Calu3 (cell line): Measurements from ENCODE around the gene SECISBP2. TPM values are rescaled to one million over a fixed set of nuclear protein-coding genes. Genes with fewer than 3 reads are reported as not detected.

Experiments used
- BruUV-seq: library from RNA; stranded (reverse); fragments of 400-500 nt; replicated peaks from 2 replicates; lab custom pipeline; 2021; lab: Mats Ljungman, UMichigan
- CTCF ChIA-PET: fragments of 300-600 bp; sonication (Branson Sonifier 250); formaldehyde crosslinking; loops from one replicate; lab custom pipeline; 2022; ENCODE audit warnings: antibody characterized with exemption; lab: Charles Lee
- DNase-seq: peaks from one replicate; pipeline ENCODE4 v3.0.0; 2022
- H3K27ac Mint-ChIP-seq: one replicate; pipeline ENCODE4 v1.8.0; 2022; ENCODE audit warnings: mixed read lengths; ENCODE audit not compliant: unreplicated experiment
- H3K27me3 Mint-ChIP-seq: one replicate; pipeline ENCODE4 v1.8.0; 2022; ENCODE audit warnings: mixed read lengths; ENCODE audit not compliant: unreplicated experiment
- H3K36me3 Mint-ChIP-seq: one replicate; pipeline ENCODE4 v1.8.0; 2022; ENCODE audit warnings: mild to moderate bottlenecking, moderate library complexity, mixed read lengths; ENCODE audit not compliant: insufficient read depth, unreplicated experiment
- H3K4me1 Mint-ChIP-seq: one replicate; pipeline ENCODE4 v1.8.0; 2022; ENCODE audit warnings: mild to moderate bottlenecking, low read depth, mixed read lengths; ENCODE audit not compliant: unreplicated experiment
- H3K4me3 Mint-ChIP-seq: one replicate; pipeline ENCODE4 v1.8.0; 2022; ENCODE audit warnings: mild to moderate bottlenecking, low read depth, moderate library complexity, mixed read lengths; ENCODE audit not compliant: unreplicated experiment
- H3K9me3 Mint-ChIP-seq: one replicate; pipeline ENCODE4 v1.8.0; 2022; ENCODE audit warnings: low read depth, mixed read lengths; ENCODE audit not compliant: unreplicated experiment
- CTCF ChIP-seq: fragments of 200-600 bp; IDR thresholded peaks from one replicate; pipeline ENCODE4 v1.8.0; 2022; ENCODE audit warnings: antibody characterized with exemption; ENCODE audit not compliant: unreplicated experiment
- intact Hi-C: fragments of 100-400 bp; cut with micrococcal nuclease; formaldehyde crosslinking; loops from one replicate; pipeline ENCODE4 v1.10.0; 2022; ENCODE audit not compliant: unreplicated experiment
- total RNA-seq: library from RNA; stranded (reverse); gene quantifications from 2 replicates; pipeline ENCODE4 v1.2.3, GENCODE V29; 2022

SECISBP2 gene
- total RNA-seq, 1 experiment from 2014 or later: 27.8 TPM

GRCh38 chr9:89400403-89401116 lies 82.3 kb downstream of the SECISBP2 start:
- no peak for TF ChIP-seq CTCF
- intact Hi-C loops: no loop called here
- Mint-ChIP-seq H3K27me3 (no peaks in the 10 kb centered on the region), H3K27ac (no peak overlapping the region), H3K4me1 (no peaks in the 10 kb centered on the region), H3K4me3 (no peak overlapping the region), H3K36me3 (peaks cover 4% of the 10 kb centered on the region), H3K9me3 (no peaks in the 10 kb centered on the region)
- CTCF ChIA-PET: interaction anchor here (0.7 kb wide), 1 partner anchor 90 kb away, joined by 4 read pairs; no protein-coding TSS in a partner anchor
- no TSS peak for BruUV-seq
- DNase-seq: no peak

- CTCF ChIA-PET: interaction anchor here (0.7 kb wide), 1 partner anchor 42 kb away, joined by 4 read pairs; no protein-coding TSS in a partner anchor
- Mint-ChIP-seq H3K27me3 (no peaks in the 10 kb centered on the region), H3K36me3 (peaks cover 4% of the 10 kb centered on the region), H3K4me1 (no peaks in the 10 kb centered on the region), H3K27ac (no peak overlapping the region), H3K9me3 (peaks cover 3% of the 10 kb centered on the region), H3K4me3 (no peak overlapping the region)
- intact Hi-C loops: no loop called here
- no peak for DNase-seq
- BruUV-seq: no TSS peak
- TF ChIP-seq CTCF: no peak
These were observed 84.6 kb downstream of the SECISBP2 start for GRCh38 chr9:89402695-89403427.

GRCh38 chr9:89404074-89404473 lies 85.8 kb downstream of the SECISBP2 start:
- CTCF ChIA-PET: no interaction called here
- Mint-ChIP-seq H3K4me3 (no peak overlapping the region), H3K9me3 (peaks cover 3% of the 10 kb centered on the region), H3K4me1 (no peaks in the 10 kb centered on the region), H3K36me3 (peaks cover 4% of the 10 kb centered on the region), H3K27ac (no peak overlapping the region), H3K27me3 (no peaks in the 10 kb centered on the region)
- no peak for TF ChIP-seq CTCF
- intact Hi-C loops: no loop called here
- no peak for DNase-seq
- BruUV-seq: no TSS peak

GRCh38 chr9:89405826-89406225 lies 87.5 kb downstream of the SECISBP2 start:
- CTCF ChIA-PET: no interaction called here
- intact Hi-C loops: no loop called here
- BruUV-seq: no TSS peak

More at GRCh38 chr9:89405826-89406225, 87.5 kb downstream of the SECISBP2 start:
- no peaks in the 10 kb centered on the region for H3K36me3 Mint-ChIP-seq
- no peak for DNase-seq
- peaks cover 3% of the 10 kb centered on the region for H3K9me3 Mint-ChIP-seq
- H3K27ac Mint-ChIP-seq: no peak overlapping the region
- H3K27me3 Mint-ChIP-seq: no peaks in the 10 kb centered on the region
- TF ChIP-seq CTCF: no peak
- no peak overlapping the region for H3K4me3 Mint-ChIP-seq
- no peaks in the 10 kb centered on the region for H3K4me1 Mint-ChIP-seq
